HG02571 (cell line): Measurements from ENCODE around the gene SGCA.

ENCODE experiments used
- ATAC-seq: cut with Tn5 transposase; IDR thresholded peaks from one replicate; pipeline ENCODE4 v1.9.1; 2021; ENCODE audit warnings: mild to moderate bottlenecking, moderate library complexity; ENCODE audit not compliant: unreplicated experiment

Gene SGCA

GRCh38 chr17:50165066-50165465, 739 bp upstream of the SGCA start:
- ATAC-seq, result no peak

GRCh38 chr17:50165466-50165865, 339 bp upstream of the SGCA start:
- ATAC-seq, result no peak

GRCh38 chr17:50166518-50167181, 845 bp downstream of the SGCA start:
- ATAC-seq, result no peak

GRCh38 chr17:50167371-50167770, 1.6 kb downstream of the SGCA start:
- ATAC-seq, result no peak

- no peak for ATAC-seq
These were observed 2.5 kb downstream of the SGCA start for GRCh38 chr17:50168319-50168718.

- ATAC-seq, result no peak
These were observed 3.4 kb downstream of the SGCA start for GRCh38 chr17:50169121-50169764.

- ATAC-seq, result no peak
These were observed 4.2 kb downstream of the SGCA start for GRCh38 chr17:50169881-50170459.

- ATAC-seq, result peak; percentile 45
These were observed 5.0 kb downstream of the SGCA start for GRCh38 chr17:50170662-50171370.

GRCh38 chr17:50171371-50172071, 5.7 kb downstream of the SGCA start:
- ATAC-seq, result no peak

GRCh38 chr17:50172130-50172529, 6.3 kb downstream of the SGCA start:
- ATAC-seq, result no peak

GRCh38 chr17:50172936-50173334, 7.1 kb downstream of the SGCA start:
- ATAC-seq, result no peak

- no peak for ATAC-seq
These were observed 7.6 kb downstream of the SGCA start for GRCh38 chr17:50173335-50173941.

GRCh38 chr17:50174444-50174843, 8.6 kb downstream of the SGCA start:
- ATAC-seq, result no peak

GRCh38 chr17:50175035-50175807, 9.4 kb downstream of the SGCA start:
- ATAC-seq, result no peak

- ATAC-seq, result no peak
These were observed 11.0 kb downstream of the SGCA start for GRCh38 chr17:50176559-50177357.

- ATAC-seq, result no peak
These were observed 11.7 kb downstream of the SGCA start for GRCh38 chr17:50177476-50177875.

GRCh38 chr17:50177983-50178834, 12.4 kb downstream of the SGCA start:
- ATAC-seq, result no peak

- ATAC-seq, result no peak
These were observed 14.3 kb downstream of the SGCA start for GRCh38 chr17:50180111-50180510.
